ENCODE results near the gene JCAD. TPM values are rescaled to one million over a fixed set of nuclear protein-coding genes. Genes with fewer than 3 reads are reported as not detected.

JCAD gene
- total and polyA plus RNA-seq, 10 of the 15 experiments (the other 5 are each of a cell fraction or from before 2014, with no cell fraction given): 0.28 TPM; not detected in 9

GRCh38 chr10:30040597-30040996 is 18.8 kb downstream of the JCAD start (continued):
- TF ChIP-seq CTCF (IDR thresholded peaks at IDR 0.05 in 2 of 3, conservative IDR thresholded peaks at IDR 0.05 in 1 of 3; ENCODE audit: control insufficient read depth in 2 of 3, extremely low read depth in 1 of 3, insufficient read depth in 1 of 3, low read depth in 3 of 3, low read length in 3 of 3) (no peak), BHLHE40 (IDR thresholded peaks at IDR 0.05; ENCODE audit: borderline replicate concordance in 1 of 2, low read depth in 2 of 2, low read length in 1 of 2) (no peak), ATF2 (IDR thresholded peaks at IDR 0.05; ENCODE audit: low read length) (no peak), RELA (IDR thresholded peaks at IDR 0.05; ENCODE audit: borderline replicate concordance, partially characterized antibody) (no peak), ZBTB40 (IDR thresholded peaks at IDR 0.05; ENCODE audit: borderline replicate concordance) (no peak), RCOR1 (conservative IDR thresholded peaks at IDR 0.05; ENCODE audit: low read depth, low read length) (no peak), ZNF592 (IDR thresholded peaks at IDR 0.05) (no peak), E4F1 (IDR thresholded peaks at IDR 0.05; ENCODE audit: borderline replicate concordance, partially characterized antibody) (no peak)

Measured in GM12878 (cell line).